ENCODE results near the gene CNOT11.

DNA sequence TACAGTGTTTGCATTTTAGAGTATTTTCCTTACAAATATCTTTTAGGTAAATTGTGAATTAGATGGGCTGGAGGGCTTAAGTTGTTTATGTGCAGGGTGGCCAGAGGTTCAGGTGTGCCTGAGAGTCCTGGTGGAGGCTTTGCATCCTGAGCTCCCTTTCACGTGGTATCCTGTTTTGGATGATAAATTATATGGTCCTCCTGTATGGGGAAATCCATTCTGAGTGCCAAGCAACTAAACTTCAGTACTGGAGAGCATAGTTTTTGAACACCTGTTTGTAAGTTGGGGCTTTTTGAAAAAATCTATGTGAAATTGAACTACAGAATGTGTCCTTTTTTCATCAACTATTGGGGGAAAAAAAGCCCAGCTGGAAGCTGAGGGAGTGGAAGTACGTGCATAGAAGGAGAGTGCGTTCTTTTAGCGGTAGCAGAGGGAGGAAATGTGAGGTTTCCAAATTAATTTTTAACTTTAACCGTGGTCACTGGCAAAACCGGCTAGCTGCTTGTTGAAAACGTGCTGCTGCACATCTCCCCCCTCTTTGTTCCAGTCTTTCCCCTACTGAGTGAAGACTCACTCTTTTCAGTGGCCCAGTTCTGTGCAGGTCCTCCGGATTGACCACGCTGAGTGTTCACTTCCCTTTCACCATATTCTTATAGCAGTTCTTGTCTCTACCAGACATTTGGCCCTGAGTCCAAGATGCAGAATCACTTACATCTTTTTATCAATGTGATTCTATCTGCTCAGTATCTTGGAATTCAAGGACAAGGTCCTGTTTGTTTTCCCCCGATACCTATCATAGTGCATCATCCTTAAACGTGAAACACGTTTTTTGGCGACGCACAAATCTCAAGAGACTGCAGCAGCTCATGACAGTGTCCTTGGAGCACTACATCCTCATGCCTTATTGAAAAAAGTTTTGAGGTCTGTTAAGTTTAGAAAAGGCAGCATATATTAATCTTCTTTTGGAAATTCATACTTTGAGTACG is 15.3 kb downstream of the CNOT11 start:
- TF ChIP-seq POLR2A (IDR thresholded peaks at IDR 0.05) (no peak), CTCF (IDR thresholded peaks at IDR 0.05) (no peak)
